Measurements from ENCODE around the gene PXYLP1.
A peak's percentile ranks its signal among the peaks of the same experiment; 100 is the strongest.

The PXYLP1 gene

DNA sequence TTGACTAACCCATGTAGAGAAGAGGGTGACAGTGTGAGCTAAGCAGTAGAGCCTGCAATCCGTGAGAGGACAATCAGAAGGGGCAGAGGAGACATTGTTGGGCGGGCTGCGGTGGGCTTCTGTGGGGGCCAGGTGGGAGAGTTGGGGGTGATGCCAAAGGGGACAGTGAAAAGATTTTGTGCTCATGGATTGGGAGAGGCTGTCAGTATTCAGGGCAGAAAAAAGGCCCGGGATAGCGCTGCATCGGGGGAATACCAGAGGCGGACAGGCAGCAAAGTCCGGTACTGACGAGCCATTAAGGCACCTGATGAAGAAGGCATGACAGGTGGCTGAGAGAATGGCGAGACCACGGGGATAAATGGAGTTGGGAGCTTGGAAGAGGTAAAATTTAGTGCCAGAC is 1.3 kb upstream of the PXYLP1 start:
- Histone ChIP-seq H2BK12ac (ENCODE audit: low read length) (no peak overlapping the region), H3K4me2 (ENCODE audit: insufficient read depth, low read length, poor library complexity, severe bottlenecking) (no peak overlapping the region), H2BK5ac (ENCODE audit: low read length) (no peak overlapping the region), H3K4me1 (ENCODE audit: control insufficient read depth in 2 of 2, insufficient read depth in 1 of 2, low read depth in 1 of 2, low read length in 2 of 2) (peaks cover 8 to 9% of the 10 kb centered on the region in 2 donors), H3K23ac (ENCODE audit: low read depth, low read length, poor library complexity) (no peak overlapping the region), H3K14ac (ENCODE audit: low read length) (no peak overlapping the region), H2AK5ac (ENCODE audit: low read depth, low read length) (no peak overlapping the region), H3K79me1 (ENCODE audit: low read depth, low read length) (peaks cover 3% of the 10 kb centered on the region), H2BK120ac (ENCODE audit: low read depth, low read length) (no peak overlapping the region), H3K27me3 (ENCODE audit: control insufficient read depth in 3 of 3, insufficient read depth in 3 of 3, low read depth in 1 of 3, low read length in 3 of 3) (peaks cover 0 to 15% (median 0%) of the 10 kb centered on the region in 3 experiments), H3K9me3 (replicated peaks in 1 of 2; ENCODE audit: control insufficient read depth in 2 of 2, insufficient read depth in 1 of 2, low read depth in 1 of 2, low read length in 2 of 2) (no peaks in the 10 kb centered on the region), H3K27ac (replicated peaks; ENCODE audit: low read length) (no peak overlapping the region), H3K4ac (ENCODE audit: low read length) (no peak overlapping the region), H2BK15ac (ENCODE audit: low read length) (no peak overlapping the region), H4K91ac (ENCODE audit: low read depth, low read length, poor library complexity) (no peak overlapping the region), H3K18ac (ENCODE audit: low read length) (no peak overlapping the region), H4K8ac (ENCODE audit: low read depth, low read length) (no peak overlapping the region), H3K36me3 (replicated peaks in 1 of 2; ENCODE audit: control insufficient read depth in 2 of 2, insufficient read depth in 2 of 2, low read length in 2 of 2) (peaks cover 0 to 10% of the 10 kb centered on the region in 2 donors), H3K4me3 (ENCODE audit: low read length in 2 of 2) (no peak overlapping the region), H3K9ac (ENCODE audit: low read depth, low read length, poor library complexity) (no peak overlapping the region), H2AFZ (ENCODE audit: low read length) (no peak overlapping the region)
- no peak for DNase-seq (ENCODE audit: low spot score)
- WGBS, 2 donors (ENCODE audit: extremely low coverage in 2 of 2, insufficient read length in 2 of 2, insufficient replicate concordance in 1 of 2), result no CpG with 5 or more reads among the region's 11 CpGs

DNA sequence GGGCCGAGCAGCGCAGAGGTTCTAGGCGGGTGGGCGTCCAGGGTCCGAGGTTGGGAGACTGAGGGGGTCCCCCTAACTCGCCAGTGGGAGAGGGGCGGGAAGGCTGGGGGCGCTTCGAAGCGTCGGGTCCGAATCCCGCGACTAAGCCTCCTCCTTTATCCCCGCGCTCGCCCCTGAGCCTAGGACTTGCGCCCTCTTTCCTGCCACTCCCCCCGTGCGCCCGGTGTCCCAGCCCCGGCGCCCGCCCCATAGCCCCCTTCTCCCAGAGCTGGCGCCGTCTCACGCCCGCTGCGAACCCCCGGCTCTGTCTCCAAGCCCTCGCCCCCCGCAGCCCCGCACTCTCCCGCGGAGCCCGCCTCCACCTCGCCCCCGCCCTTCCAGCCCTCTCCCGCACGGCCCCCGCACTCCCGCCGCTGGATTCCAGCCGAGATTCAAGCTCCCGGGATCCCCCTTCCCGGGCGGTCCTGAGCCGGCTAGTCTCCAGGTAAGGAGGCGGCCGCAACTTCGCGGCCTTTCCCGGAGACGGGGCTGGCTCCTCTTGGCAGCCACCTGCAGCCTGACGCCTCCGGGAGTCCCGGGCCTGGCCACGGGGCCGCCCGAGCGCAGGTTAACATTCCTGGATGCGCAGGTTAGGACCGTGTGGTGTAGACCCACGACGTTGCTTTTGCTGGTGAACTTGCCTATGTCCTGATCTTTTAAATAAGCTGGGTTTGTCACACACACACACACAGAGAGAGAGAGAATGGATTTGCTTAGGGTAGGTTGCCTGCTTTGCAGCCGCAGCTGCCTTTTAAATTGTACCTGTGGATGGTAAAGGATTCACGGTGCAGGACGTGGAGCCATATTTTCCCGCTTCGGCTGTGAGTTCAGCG is 563 bp downstream of the PXYLP1 start:
- peak overlapping the region; percentile 95 for H2AFZ ChIP-seq (ENCODE audit: low read length)
- H3K14ac ChIP-seq (ENCODE audit: low read length), result peak overlapping the region; percentile 60
- H2BK15ac ChIP-seq (ENCODE audit: low read length), result no peak overlapping the region
- H2AK5ac ChIP-seq (ENCODE audit: low read depth, low read length), result no peak overlapping the region
- H3K27me3 ChIP-seq (ENCODE audit: control insufficient read depth in 3 of 3, insufficient read depth in 3 of 3, low read depth in 1 of 3, low read length in 3 of 3), result peaks cover 0 to 15% (median 0%) of the 10 kb centered on the region in 3 experiments
- peak; percentile 29 for DNase-seq (ENCODE audit: low spot score)
- no peak overlapping the region for H3K4ac ChIP-seq (ENCODE audit: low read length)
- peaks cover 3% of the 10 kb centered on the region for H3K79me1 ChIP-seq (ENCODE audit: low read depth, low read length)
- peak overlapping the region; percentile 71 to 89 for H3K4me3 ChIP-seq (ENCODE audit: low read length in 2 of 2)
- peaks cover 8 to 9% of the 10 kb centered on the region in 2 donors for H3K4me1 ChIP-seq (ENCODE audit: control insufficient read depth in 2 of 2, insufficient read depth in 1 of 2, low read depth in 1 of 2, low read length in 2 of 2)
- peak overlapping the region; percentile 97 for H3K18ac ChIP-seq (ENCODE audit: low read length)
- no peak overlapping the region for H2BK120ac ChIP-seq (ENCODE audit: low read depth, low read length)
- no peak overlapping the region for H2BK12ac ChIP-seq (ENCODE audit: low read length)
- no peak overlapping the region for H4K8ac ChIP-seq (ENCODE audit: low read depth, low read length)
- H3K36me3 ChIP-seq (replicated peaks in 1 of 2; ENCODE audit: control insufficient read depth in 2 of 2, insufficient read depth in 2 of 2, low read length in 2 of 2), result peaks cover 2 to 27% of the 10 kb centered on the region in 2 donors
- H3K4me2 ChIP-seq (ENCODE audit: insufficient read depth, low read length, poor library complexity, severe bottlenecking), result peak overlapping the region; percentile 69
- H3K27ac ChIP-seq (replicated peaks; ENCODE audit: low read length), result no peak overlapping the region
- peak overlapping the region; percentile 82 for H3K23ac ChIP-seq (ENCODE audit: low read depth, low read length, poor library complexity)
- WGBS, 2 donors (ENCODE audit: extremely low coverage in 2 of 2, insufficient read length in 2 of 2, insufficient replicate concordance in 1 of 2), result no CpG with 5 or more reads among the region's 71 CpGs
- H3K9ac ChIP-seq (ENCODE audit: low read depth, low read length, poor library complexity), result peak overlapping the region; percentile 91
- no peak overlapping the region for H4K91ac ChIP-seq (ENCODE audit: low read depth, low read length, poor library complexity)
- H2BK5ac ChIP-seq (ENCODE audit: low read length), result no peak overlapping the region
- no peaks in the 10 kb centered on the region for H3K9me3 ChIP-seq (replicated peaks in 1 of 2; ENCODE audit: control insufficient read depth in 2 of 2, insufficient read depth in 1 of 2, low read depth in 1 of 2, low read length in 2 of 2)

DNA sequence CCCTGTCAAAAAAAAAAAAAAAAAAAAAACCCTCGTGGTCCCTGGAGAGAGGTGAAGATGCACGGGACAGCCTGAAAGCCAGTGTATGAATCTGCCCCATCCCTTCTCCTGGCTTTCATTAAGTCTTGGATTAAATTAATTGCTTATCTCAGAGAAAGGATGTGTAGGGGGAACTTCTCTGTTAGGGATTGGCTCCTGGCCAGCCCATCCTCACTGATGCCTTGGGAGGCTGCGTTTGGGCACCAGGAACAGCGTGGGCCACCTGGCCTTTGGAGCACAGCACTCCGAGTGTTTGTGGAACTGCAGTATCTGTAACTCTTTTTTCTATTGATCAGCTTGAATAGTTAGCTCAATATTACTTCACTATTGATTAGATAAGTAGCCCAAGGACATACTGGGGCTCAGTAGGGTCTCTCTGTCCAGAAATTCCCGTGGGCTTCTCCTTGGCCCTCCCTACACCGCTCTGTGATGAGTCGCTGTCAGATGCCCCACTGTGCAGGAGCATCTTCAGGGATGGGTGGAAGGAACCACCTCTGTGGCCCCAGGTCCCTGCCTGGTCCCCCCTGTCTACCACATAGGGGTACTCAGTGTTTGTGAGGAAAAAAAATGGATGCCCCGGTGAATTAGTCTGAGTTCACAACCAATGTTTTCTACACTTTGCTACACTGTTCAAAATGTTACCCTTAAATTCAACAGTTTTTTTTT is 2.0 kb downstream of the PXYLP1 start:
- peaks cover 3% of the 10 kb centered on the region for H3K79me1 ChIP-seq (ENCODE audit: low read depth, low read length)
- H3K4me2 ChIP-seq (ENCODE audit: insufficient read depth, low read length, poor library complexity, severe bottlenecking), result no peak overlapping the region
- H4K8ac ChIP-seq (ENCODE audit: low read depth, low read length), result no peak overlapping the region
- no peak overlapping the region for H3K4ac ChIP-seq (ENCODE audit: low read length)
- H2BK12ac ChIP-seq (ENCODE audit: low read length), result no peak overlapping the region
- DNase-seq (ENCODE audit: low spot score), result no peak
- peaks cover 5 to 8% of the 10 kb centered on the region in 2 donors for H3K4me1 ChIP-seq (ENCODE audit: control insufficient read depth in 2 of 2, insufficient read depth in 1 of 2, low read depth in 1 of 2, low read length in 2 of 2)
- H2BK15ac ChIP-seq (ENCODE audit: low read length), result no peak overlapping the region
- H4K91ac ChIP-seq (ENCODE audit: low read depth, low read length, poor library complexity), result no peak overlapping the region
- no peak overlapping the region for H3K4me3 ChIP-seq (ENCODE audit: low read length in 2 of 2)
- H3K18ac ChIP-seq (ENCODE audit: low read length), result no peak overlapping the region
- no CpG with 5 or more reads among the region's 9 CpGs for WGBS, 2 donors (ENCODE audit: extremely low coverage in 2 of 2, insufficient read length in 2 of 2, insufficient replicate concordance in 1 of 2)
- no peak overlapping the region for H2BK120ac ChIP-seq (ENCODE audit: low read depth, low read length)
- H3K9me3 ChIP-seq (replicated peaks in 1 of 2; ENCODE audit: control insufficient read depth in 2 of 2, insufficient read depth in 1 of 2, low read depth in 1 of 2, low read length in 2 of 2), result no peaks in the 10 kb centered on the region
- H2BK5ac ChIP-seq (ENCODE audit: low read length), result no peak overlapping the region
- H3K9ac ChIP-seq (ENCODE audit: low read depth, low read length, poor library complexity), result no peak overlapping the region
- no peak overlapping the region for H2AFZ ChIP-seq (ENCODE audit: low read length)
- H3K14ac ChIP-seq (ENCODE audit: low read length), result no peak overlapping the region
- H3K27me3 ChIP-seq (ENCODE audit: control insufficient read depth in 3 of 3, insufficient read depth in 3 of 3, low read depth in 1 of 3, low read length in 3 of 3), result peaks cover 0 to 15% (median 0%) of the 10 kb centered on the region in 3 experiments
- H3K23ac ChIP-seq (ENCODE audit: low read depth, low read length, poor library complexity), result no peak overlapping the region
- peaks cover 2 to 41% of the 10 kb centered on the region in 2 donors for H3K36me3 ChIP-seq (replicated peaks in 1 of 2; ENCODE audit: control insufficient read depth in 2 of 2, insufficient read depth in 2 of 2, low read length in 2 of 2)
- H2AK5ac ChIP-seq (ENCODE audit: low read depth, low read length), result no peak overlapping the region
- H3K27ac ChIP-seq (replicated peaks; ENCODE audit: low read length), result no peak overlapping the region

DNA sequence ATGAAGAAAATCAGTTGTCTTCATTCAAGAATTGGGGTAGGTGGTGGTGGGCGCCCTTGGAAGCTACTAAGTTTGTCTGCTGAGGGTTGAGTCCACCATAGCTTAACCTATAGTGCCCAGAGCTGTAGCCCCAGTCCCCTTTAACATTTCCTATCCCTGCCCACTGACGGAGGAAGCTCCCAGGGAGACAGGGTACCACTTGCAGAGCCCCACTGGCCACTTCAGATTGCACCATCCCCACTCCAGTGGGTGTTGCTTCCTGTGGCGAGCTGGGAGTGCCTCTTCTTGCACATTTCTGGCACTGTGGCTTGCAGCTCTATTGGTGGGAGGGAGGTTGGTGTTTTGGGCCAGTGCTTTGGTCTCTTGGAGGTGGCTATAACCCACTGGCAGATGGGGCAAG is 2.7 kb downstream of the PXYLP1 start:
- Histone ChIP-seq H3K79me1 (ENCODE audit: low read depth, low read length) (peaks cover 3% of the 10 kb centered on the region), H3K4me3 (ENCODE audit: low read length in 2 of 2) (no peak overlapping the region), H3K23ac (ENCODE audit: low read depth, low read length, poor library complexity) (no peak overlapping the region), H2AK5ac (ENCODE audit: low read depth, low read length) (no peak overlapping the region), H2BK5ac (ENCODE audit: low read length) (no peak overlapping the region), H3K18ac (ENCODE audit: low read length) (no peak overlapping the region), H2BK15ac (ENCODE audit: low read length) (no peak overlapping the region), H4K91ac (ENCODE audit: low read depth, low read length, poor library complexity) (no peak overlapping the region), H3K9me3 (replicated peaks in 1 of 2; ENCODE audit: control insufficient read depth in 2 of 2, insufficient read depth in 1 of 2, low read depth in 1 of 2, low read length in 2 of 2) (no peaks in the 10 kb centered on the region), H3K27ac (replicated peaks; ENCODE audit: low read length) (no peak overlapping the region), H2AFZ (ENCODE audit: low read length) (no peak overlapping the region), H2BK120ac (ENCODE audit: low read depth, low read length) (no peak overlapping the region), H3K4ac (ENCODE audit: low read length) (no peak overlapping the region), H3K27me3 (ENCODE audit: control insufficient read depth in 3 of 3, insufficient read depth in 3 of 3, low read depth in 1 of 3, low read length in 3 of 3) (peaks cover 0 to 15% (median 0%) of the 10 kb centered on the region in 3 experiments), H3K4me1 (ENCODE audit: control insufficient read depth in 2 of 2, insufficient read depth in 1 of 2, low read depth in 1 of 2, low read length in 2 of 2) (peaks cover 5 to 8% of the 10 kb centered on the region in 2 donors), H4K8ac (ENCODE audit: low read depth, low read length) (no peak overlapping the region), H2BK12ac (ENCODE audit: low read length) (no peak overlapping the region), H3K9ac (ENCODE audit: low read depth, low read length, poor library complexity) (no peak overlapping the region), H3K14ac (ENCODE audit: low read length) (no peak overlapping the region), H3K4me2 (ENCODE audit: insufficient read depth, low read length, poor library complexity, severe bottlenecking) (no peak overlapping the region), H3K36me3 (replicated peaks in 1 of 2; ENCODE audit: control insufficient read depth in 2 of 2, insufficient read depth in 2 of 2, low read length in 2 of 2) (peaks cover 2 to 44% of the 10 kb centered on the region in 2 donors)
- WGBS, 2 donors (ENCODE audit: extremely low coverage in 2 of 2, insufficient read length in 2 of 2, insufficient replicate concordance in 1 of 2), result no CpG with 5 or more reads among the region's 3 CpGs
- DNase-seq (ENCODE audit: low spot score), result no peak
